Heart left ventricle (tissue), 16 donors: ENCODE results near the gene OR5K4. TPM values are rescaled to one million over a fixed set of nuclear protein-coding genes. Genes with fewer than 3 reads are reported as not detected.

Experiments used
- ATAC-seq, 4 donors: fragments of 200-7000 bp; cut with Tn5 transposase; one replicate each; pipeline ENCODE4 v1.9.1; 2020 to 2022; ENCODE audit warnings: moderate library complexity in 4 of 4, mild to moderate bottlenecking in 3 of 4, moderate number of reproducible peaks in 1 of 4
- DNase-seq, 5 donors: peaks; one replicate each; pipeline ENCODE4 v3.0.0-alpha.2; 2020
- H3K27ac ChIP-seq, 12 donors: fragments of 200-600 bp; sonication (generic) in 4 of 12; one replicate each; pipeline versions ENCODE4 v1.5.0 to v1.8.0; 2016 to 2022; ENCODE audit warnings: mild to moderate bottlenecking in 2 of 12
- H3K27me3 ChIP-seq, 9 donors: fragments of 200-600 bp; sonication (generic) in 2 of 9; one replicate each; pipeline versions ENCODE4 v1.5.1 to v1.8.0; 2016 to 2022; ENCODE audit warnings: mild to moderate bottlenecking in 3 of 9
- H3K36me3 ChIP-seq, 9 donors: fragments of 200-600 bp; sonication (generic) in 2 of 9; one replicate each; pipeline versions ENCODE4 v1.5.0 to v1.8.0; 2018 to 2022; ENCODE audit warnings: mild to moderate bottlenecking in 2 of 9
- H3K4me1 ChIP-seq, 12 donors: fragments of 200-600 bp; sonication (generic) in 4 of 12; one replicate each; pipeline versions ENCODE4 v1.5.0 to v1.8.0; 2016 to 2022; ENCODE audit warnings: mild to moderate bottlenecking in 3 of 12
- H3K4me3 ChIP-seq, 12 donors: fragments of 200-600 bp; sonication (generic) in 4 of 12; one replicate each; pipeline versions ENCODE4 v1.5.0 to v1.8.0; 2017 to 2022; ENCODE audit warnings: mild to moderate bottlenecking in 9 of 12, moderate library complexity in 4 of 12
- H3K9me3 ChIP-seq, 12 donors: fragments of 200-600 bp; sonication (generic) in 4 of 12; one replicate each; pipeline versions ENCODE4 v1.5.0 to v1.8.0; 2016 to 2022; ENCODE audit warnings: mild to moderate bottlenecking in 1 of 12
- CTCF ChIP-seq, 12 donors: fragments of 200-600 bp; sonication (generic) in 4 of 12; IDR thresholded peaks; one replicate each; pipeline versions ENCODE4 v1.5.0 to v1.8.0; 2018 to 2022; ENCODE audit warnings: antibody characterized with exemption in 12 of 12, mild to moderate bottlenecking in 5 of 12
- POLR2A ChIP-seq, 2 donors: fragments of 450-650 bp; IDR thresholded peaks; one replicate each; pipeline ENCODE4 v1.6.1; 2017; ENCODE audit warnings: antibody characterized with exemption in 2 of 2, mild to moderate bottlenecking in 2 of 2, moderate library complexity in 2 of 2
- WGBS, 4 donors: extraction: QIAGEN DNeasy Blood & Tissue Kit in 2 of 4; methylation state at CpG; one replicate each; pipeline versions ENCODE4 v1.1.5 to v1.1.7; 2013 to 2018; 5-methylcytosine and 5-hydroxymethylcytosine counted together
- intact Hi-C, 10 donors: fragments of 100-400 bp; cut with DNase I; formaldehyde crosslinking; loops; one replicate each; pipeline versions ENCODE4 v1.11.1 to v1.14.2; 2022
- polyA plus RNA-seq, 2 donors: library from polyadenylated mRNA; stranded (reverse); fragments of 200-250 nt; gene quantifications; one replicate each; pipeline ENCODE4 v1.2.3, GENCODE V29; 2013
- total RNA-seq, 9 donors: library from RNA; depleted of rRNA in 2 of 9; stranded (reverse); fragments of >200 nt in 2 of 9; fragmentation: NEBNext Ultra II Directional in 3 of 9; extraction: Animal tissue kit (Norgen Biotek cat#: 25700) in 3 of 9; gene quantifications; one replicate each; pipeline versions ENCODE4 v1.1.0 to v1.2.4, GENCODE V29; 2016 to 2023
- donor health status: ischemic (EF 13 %, LVEDD 7.1; RV severe dilation, severe dysfunction).
- donor health status: healthy with polysubstance abuse.
- donor health status: DM: no; HTN: yes; CAD: no.
- donor health status: DM: no; HTN: no; CAD: no.
- donor health status: ischemic (EF 25% LVEDD 6.9; RV normal size, moderate dysfunction).
- donor health status: ischemic (EF 25% LVEDD 5.7; RV mildly dilated, moderate dysfunction).
- donor health status: healthy.
- donor health status: DM: yes; HTN: yes; CAD: no.
- donor health status: ischemic (EF 35%, LVEDD 5.7; RV mildly dilated, moderate dysfunction).
- donor health status: nonischemic (EF 11% LVEDD 7.7; RV severe dilation, severe dysfunction).
- donor health status: DM: yes; HTN: yes; CAD: no.
- donor health status: PGD.
- donor health status: ischemic (EF 29% LVEDD 5.4; RV normal size, mild dysfunction).
- donor health status: nonischemic (EF 23%, LVEDD 6.1; RV moderate dilation, normal function).

The OR5K4 gene
- total and polyA plus RNA-seq, 11 donors: not detected

GRCh38 chr3:98402507-98402906 lies 48.9 kb downstream of the OR5K4 start:
- intact Hi-C loops: no loop called here
- TF ChIP-seq CTCF (IDR thresholded peaks at IDR 0.05) (no peak), POLR2A (IDR thresholded peaks at IDR 0.05) (no peak)
- Histone ChIP-seq H3K27ac (no peak overlapping the region), H3K4me1 (no peaks in the 10 kb centered on the region), H3K4me3 (no peak overlapping the region), H3K9me3 (peaks cover 0 to 75% (median 25%) of the 10 kb centered on the region in 12 donors), H3K36me3 (no peaks in the 10 kb centered on the region), H3K27me3 (no peaks in the 10 kb centered on the region)
- ATAC-seq (no peak), DNase-seq (no peak)
- 86 to 100% (median 91%) methylated on average over 1 of the region's 1 CpG for WGBS, 4 donors

GRCh38 chr3:98404010-98404409 lies 50.4 kb downstream of the OR5K4 start:
- H3K9me3 ChIP-seq: peaks cover 0 to 70% (median 25%) of the 10 kb centered on the region in 12 donors
- no peak overlapping the region for H3K4me3 ChIP-seq
- no peaks in the 10 kb centered on the region for H3K36me3 ChIP-seq
- intact Hi-C loops: no loop called here
- ATAC-seq: no peak
- no peak for DNase-seq
- TF ChIP-seq CTCF (IDR thresholded peaks at IDR 0.05) (no peak), POLR2A (IDR thresholded peaks at IDR 0.05) (no peak)
- H3K27me3 ChIP-seq: no peaks in the 10 kb centered on the region
- no peaks in the 10 kb centered on the region for H3K4me1 ChIP-seq
- H3K27ac ChIP-seq: no peak overlapping the region

Other genes starting within 250 kb of the OR5K4 start
- not detected for gene OR5H1, start 223.1 kb upstream of the OR5K4 start, total RNA-seq
- gene OR5H1, start 223.1 kb upstream of the OR5K4 start, polyA plus RNA-seq: not detected
- gene OR5H14, start 206.4 kb upstream of the OR5K4 start, total RNA-seq: not detected
- not detected for gene OR5H14, start 206.4 kb upstream of the OR5K4 start, polyA plus RNA-seq
- gene OR5H15, start 187.2 kb upstream of the OR5K4 start, total RNA-seq: not detected
- not detected for gene OR5H15, start 187.2 kb upstream of the OR5K4 start, polyA plus RNA-seq
- gene OR5H6, start 89.6 kb upstream of the OR5K4 start, total RNA-seq: not detected
- not detected for gene OR5H6, start 89.6 kb upstream of the OR5K4 start, polyA plus RNA-seq
- not detected for gene OR5H2, start 71.3 kb upstream of the OR5K4 start, total RNA-seq
- not detected for gene OR5H2, start 71.3 kb upstream of the OR5K4 start, polyA plus RNA-seq
- gene OR5K3, start 36.8 kb downstream of the OR5K4 start, total RNA-seq: not detected
- gene OR5K3, start 36.8 kb downstream of the OR5K4 start, polyA plus RNA-seq: not detected
- not detected for gene OR5K1, start 109.3 kb downstream of the OR5K4 start, total RNA-seq
- gene OR5K1, start 109.3 kb downstream of the OR5K4 start, polyA plus RNA-seq: not detected
- not detected for gene OR5K2, start 143.8 kb downstream of the OR5K4 start, total RNA-seq
- gene OR5K2, start 143.8 kb downstream of the OR5K4 start, polyA plus RNA-seq: not detected
- gene CLDND1, start 169.0 kb downstream of the OR5K4 start, total RNA-seq: 100 to 1,000 TPM in 2 of 9 donors, 10 to 100 TPM in 7; 64.2 to 155 (median 77.0) TPM
- 10 to 100 TPM; 55.0 to 86.9 TPM for gene CLDND1, start 169.0 kb downstream of the OR5K4 start, polyA plus RNA-seq
- gene GPR15, start 178.1 kb downstream of the OR5K4 start, total RNA-seq: not detected
- not detected for gene GPR15, start 178.1 kb downstream of the OR5K4 start, polyA plus RNA-seq
- gene CPOX, start 239.8 kb downstream of the OR5K4 start, total RNA-seq: 10 to 100 TPM in 7 of 9 donors, 1 to 10 TPM in 2; 7.7 to 13.6 (median 12.4) TPM
- gene CPOX, start 239.8 kb downstream of the OR5K4 start, polyA plus RNA-seq: 10 to 100 TPM in 1 of 2 donors, 1 to 10 TPM in 1; 8.2 to 13.1 TPM